Gastroesophageal sphincter (tissue), 3 donors: Measurements from ENCODE around the gene ANAPC2.

Experiments used
- CTCF ChIP-seq, 4 experiments: fragments of 200-600 bp in 2 of 4; fragments of 450-650 bp in 2 of 4; sonication (generic) in 1 of 4; IDR thresholded peaks; one replicate each; pipeline ENCODE4 v1.5.1; 2017 to 2019; ENCODE audit warnings: antibody characterized with exemption in 4 of 4, mild to moderate bottlenecking in 2 of 4, moderate library complexity in 2 of 4
- POLR2AphosphoS5 ChIP-seq: sonication (generic); formaldehyde crosslinking; IDR thresholded peaks from one replicate; pipeline ENCODE4 v1.6.1; 2017; ENCODE audit warnings: antibody characterized with exemption

- TF ChIP-seq CTCF (IDR thresholded peaks at IDR 0.05) (no peak), POLR2AphosphoS5 (no peak)
These were observed 40.2 kb upstream of the ANAPC2 start for GRCh38 chr9:137228506-137228967.
